ENCODE measurements around the gene CCDC61. TPM values are rescaled to one million over a fixed set of nuclear protein-coding genes. Genes with fewer than 3 reads are reported as not detected.

The CCDC61 gene
- total RNA-seq, 1 experiment from 2014 or later = 7.2 TPM

- no peak for DNase-seq (ENCODE audit: low read depth, low spot score)
- in situ Hi-C loops (cut with HindIII; ENCODE audit: low pct_unique_long_range_greater_than_20kb, low sequenced_read_pairs) = no loop called here
Observed at GRCh38 chr19:46060012-46060411, 64.7 kb downstream of the CCDC61 start.

- in situ Hi-C loops (cut with HindIII; ENCODE audit: low pct_unique_long_range_greater_than_20kb, low sequenced_read_pairs) = no loop called here
- DNase-seq (ENCODE audit: low read depth, low spot score) = no peak
Observed at GRCh38 chr19:46063201-46063600, 67.9 kb downstream of the CCDC61 start.

- in situ Hi-C loops (cut with HindIII; ENCODE audit: low pct_unique_long_range_greater_than_20kb, low sequenced_read_pairs) = no loop called here
- peak; percentile 34 for DNase-seq (ENCODE audit: low read depth, low spot score)
Observed at GRCh38 chr19:46065486-46066071, 70.3 kb downstream of the CCDC61 start.

- in situ Hi-C loops (cut with HindIII; ENCODE audit: low pct_unique_long_range_greater_than_20kb, low sequenced_read_pairs) = no loop called here
- no peak for DNase-seq (ENCODE audit: low read depth, low spot score)
Observed at GRCh38 chr19:46066471-46066870, 71.2 kb downstream of the CCDC61 start.

GRCh38 chr19:46067691-46068090 lies 72.4 kb downstream of the CCDC61 start:
- in situ Hi-C loops (cut with HindIII; ENCODE audit: low pct_unique_long_range_greater_than_20kb, low sequenced_read_pairs) = no loop called here

More at GRCh38 chr19:46067691-46068090, 72.4 kb downstream of the CCDC61 start:
- DNase-seq (ENCODE audit: low read depth, low spot score) = no peak

Small RNA genes within 50 kb of the gene (small RNA-seq; reads per million reads assigned to genes)
- 0.91 to 61.5 reads per million in 2 experiments for gene MIR769

Other genes with a start within 250 kb of the CCDC61 start
- gene SIX5, start 226.2 kb upstream of the CCDC61 start, total RNA-seq (2014; rRNA removed; shearing (Covaris generic)) = 7.0 and 7.9 TPM in 2 replicates
- 3.1 and 5.1 TPM in 2 replicates for gene DMPK, start 213.0 kb upstream of the CCDC61 start, total RNA-seq (2014; rRNA removed; shearing (Covaris generic))
- 24.3 and 26.7 TPM in 2 replicates for gene DMWD, start 202.6 kb upstream of the CCDC61 start, total RNA-seq (2014; rRNA removed; shearing (Covaris generic))
- 0.11 TPM in 1 of 2 replicates, not detected in the other for gene RSPH6A, start 180.2 kb upstream of the CCDC61 start, total RNA-seq (2014; rRNA removed; shearing (Covaris generic))
- 28.1 and 33.4 TPM in 2 replicates for gene SYMPK, start 132.3 kb upstream of the CCDC61 start, total RNA-seq (2014; rRNA removed; shearing (Covaris generic))
- 0.08 TPM in 1 of 2 replicates, not detected in the other for gene FOXA3, start 131.1 kb upstream of the CCDC61 start, total RNA-seq (2014; rRNA removed; shearing (Covaris generic))
- gene IRF2BP1, start 109.3 kb upstream of the CCDC61 start, total RNA-seq (2014; rRNA removed; shearing (Covaris generic)) = 20.6 and 22.9 TPM in 2 replicates
- gene MYPOP, start 92.9 kb upstream of the CCDC61 start, total RNA-seq (2014; rRNA removed; shearing (Covaris generic)) = 2.2 and 2.4 TPM in 2 replicates
- not detected in 2 replicates for gene NANOS2, start 80.7 kb upstream of the CCDC61 start, total RNA-seq (2014; rRNA removed; shearing (Covaris generic))
- gene NOVA2, start 21.6 kb upstream of the CCDC61 start, total RNA-seq (2014; rRNA removed; shearing (Covaris generic)) = 0.08 and 0.18 TPM in 2 replicates
- not detected in 2 replicates for gene PGLYRP1, start 27.6 kb downstream of the CCDC61 start, total RNA-seq (2014; rRNA removed; shearing (Covaris generic))
- 0.21 and 0.50 TPM in 2 replicates for gene IGFL4, start 45.5 kb downstream of the CCDC61 start, total RNA-seq (2014; rRNA removed; shearing (Covaris generic))
- not detected in 2 replicates for gene IGFL3, start 129.2 kb downstream of the CCDC61 start, total RNA-seq (2014; rRNA removed; shearing (Covaris generic))
- not detected in 2 replicates for gene IGFL2, start 152.8 kb downstream of the CCDC61 start, total RNA-seq (2014; rRNA removed; shearing (Covaris generic))
- not detected in 2 replicates for gene IGFL1, start 234.3 kb downstream of the CCDC61 start, total RNA-seq (2014; rRNA removed; shearing (Covaris generic))